Motor neuron (in vitro differentiated cells): ENCODE data around the gene UNC13A. TPM values are rescaled to one million over a fixed set of nuclear protein-coding genes. Genes with fewer than 3 reads are reported as not detected.
"Not testable (repeated sequence)": the region's sequence is repeated elsewhere in the genome, so short reads cannot be mapped to it uniquely, and the experiment has no call there.

Experiments
- ATAC-seq, 8 experiments: fragments of 200-7000 bp; cut with Tn5 transposase; replicated peaks in 6 of 8; 2 replicates each; pipeline ENCODE4 v1.8.0; 2021; ENCODE audit warnings: mild to moderate bottlenecking in 8 of 8, moderate library complexity in 8 of 8
- H3K27ac ChIP-seq, 2 donors: fragments of 250-450 bp; sonication (Bioruptor Pico); 2 replicates each; pipeline ENCODE4 v1.9.0; 2021; ENCODE audit warnings: antibody characterized with exemption in 2 of 2, mild to moderate bottlenecking in 2 of 2, moderate library complexity in 1 of 2
- H3K4me1 ChIP-seq, 2 donors: fragments of 250-450 bp; sonication (Bioruptor Pico); replicated peaks in 1 of 2; 2 replicates each; pipeline ENCODE4 v1.6.1; 2021; ENCODE audit warnings: antibody characterized with exemption in 2 of 2, mild to moderate bottlenecking in 2 of 2, moderate library complexity in 1 of 2
- H3K4me3 ChIP-seq, 5 donors: fragments of 250-450 bp; sonication (Bioruptor Pico); 2 replicates each; pipeline ENCODE4 v1.9.0; 2021; ENCODE audit warnings: antibody characterized with exemption in 5 of 5, mild to moderate bottlenecking in 5 of 5, moderate library complexity in 4 of 5
- WGBS, 10 experiments: fragments of 450-650 bp; shearing (Covaris generic); methylation state at CpG; one replicate each; pipeline ENCODE4 v1.0.0; 2022; 5-methylcytosine and 5-hydroxymethylcytosine counted together
- in situ Hi-C, 9 experiments: fragments of 400-800 bp; cut with MboI; loops; one replicate each; pipeline ENCODE4 v1.15.0; 2021; ENCODE audit warnings: low sequenced_read_pairs in 9 of 9, low pct_unique_long_range_greater_than_20kb in 2 of 9; ENCODE audit not compliant: unreplicated experiment in 9 of 9
- total RNA-seq, 8 experiments: library from RNA; unstranded; fragments of 300-600 nt; gene quantifications; 2 replicates each; pipeline versions ENCODE4 v1.2.3 to v1.2.4, GENCODE V29; 2022

UNC13A gene
- total RNA-seq, 8 experiments from 2014 or later = 1.4 to 27.6 (median 18.3) TPM

GRCh38 chr19:17576758-17577456 lies 111.2 kb downstream of the UNC13A start:
- WGBS, 10 experiments = no CpG with 5 or more reads among the region's 34 CpGs
- no peak overlapping the region for H3K27ac ChIP-seq
- ATAC-seq = peak; percentile 23 to 87 (median 78)
- H3K4me3 ChIP-seq = no peak overlapping the region
- in situ Hi-C loops = no loop called here
- H3K4me1 ChIP-seq = peaks cover 0 to 5% of the 10 kb centered on the region in 2 donors

GRCh38 chr19:17575871-17576757 lies 112.0 kb downstream of the UNC13A start:
- Histone ChIP-seq H3K27ac (no peak overlapping the region), H3K4me3 (no peak overlapping the region)

GRCh38 chr19:17572638-17573037 lies 115.5 kb downstream of the UNC13A start:
- 82 to 100% (median 100%) methylated on average over 1 to 3 of the region's 7 CpGs; no CpG with 5 or more reads in 7 of the 10 experiments for WGBS, 10 experiments
- ATAC-seq = no peak
- H3K4me1 ChIP-seq = peaks cover 0 to 5% of the 10 kb centered on the region in 2 donors
- H3K27ac ChIP-seq = no peak overlapping the region
- no peak overlapping the region for H3K4me3 ChIP-seq
- in situ Hi-C loops = no loop called here

More at GRCh38 chr19:17575871-17576757, 112.0 kb downstream of the UNC13A start:
- 65 to 100% (median 83%) methylated on average over 1 to 2 of the region's 11 CpGs; no CpG with 5 or more reads in 5 of the 10 experiments for WGBS, 10 experiments
- peaks cover 0 to 5% of the 10 kb centered on the region in 2 donors for H3K4me1 ChIP-seq
- peak in 3 of 8 experiments; percentile 2 to 9 (median 8) for ATAC-seq
- in situ Hi-C loops = no loop called here

- Histone ChIP-seq H3K4me1 (no peaks in the 10 kb centered on the region), H3K27ac (no peak overlapping the region), H3K4me3 (no peak overlapping the region)
- 20 to 100% (median 80%) methylated on average over 1 to 5 of the region's 6 CpGs; no CpG with 5 or more reads in 1 of the 10 experiments for WGBS, 10 experiments
- in situ Hi-C loops = no loop called here
- peak in 2 of 8 experiments; percentile 51 to 72 for ATAC-seq
Measured at GRCh38 chr19:17570791-17571190, 117.4 kb downstream of the UNC13A start.

- in situ Hi-C loops, H3K27ac ChIP-seq, ATAC-seq, H3K4me3 ChIP-seq, H3K4me1 ChIP-seq: not testable (repeated sequence)
- 83 to 100% (median 96%) methylated on average over 1 to 4 of the region's 5 CpGs; no CpG with 5 or more reads in 3 of the 10 experiments for WGBS, 10 experiments
Measured at GRCh38 chr19:17570291-17570690, 117.9 kb downstream of the UNC13A start.

GRCh38 chr19:17567940-17568339 lies 120.2 kb downstream of the UNC13A start:
- ATAC-seq = no peak
- H3K4me3 ChIP-seq = no peak overlapping the region
- WGBS, 10 experiments = 50% methylated on average over 1 of the region's 1 CpG; no CpG with 5 or more reads in 9 of the 10 experiments
- no peak overlapping the region for H3K27ac ChIP-seq
- in situ Hi-C loops = no loop called here
- no peaks in the 10 kb centered on the region for H3K4me1 ChIP-seq

GRCh38 chr19:17565611-17566010 lies 122.5 kb downstream of the UNC13A start:
- peak in 6 of 8 experiments; percentile 13 to 98 (median 83) for ATAC-seq
- no peak overlapping the region for H3K4me3 ChIP-seq
- in situ Hi-C loops = no loop called here
- 33 to 100% (median 78%) methylated on average over 1 to 3 of the region's 3 CpGs; no CpG with 5 or more reads in 2 of the 10 experiments for WGBS, 10 experiments
- H3K27ac ChIP-seq = no peak overlapping the region
- no peaks in the 10 kb centered on the region for H3K4me1 ChIP-seq

GRCh38 chr19:17564781-17565180 lies 123.4 kb downstream of the UNC13A start:
- no peak overlapping the region for H3K27ac ChIP-seq
- no peaks in the 10 kb centered on the region for H3K4me1 ChIP-seq
- no peak for ATAC-seq
- 0 to 100% (median 66%) methylated on average over 1 to 6 of the region's 6 CpGs; no CpG with 5 or more reads in 2 of the 10 experiments for WGBS, 10 experiments
- H3K4me3 ChIP-seq = no peak overlapping the region
- in situ Hi-C loops = no loop called here

GRCh38 chr19:17562561-17562960 lies 125.6 kb downstream of the UNC13A start:
- no peak overlapping the region for H3K4me3 ChIP-seq
- no peak overlapping the region for H3K27ac ChIP-seq
- no peak for ATAC-seq
- no peaks in the 10 kb centered on the region for H3K4me1 ChIP-seq
- 78 to 100% (median 81%) methylated on average over 1 to 11 of the region's 11 CpGs; no CpG with 5 or more reads in 2 of the 10 experiments for WGBS, 10 experiments
- in situ Hi-C loops = no loop called here

GRCh38 chr19:17562097-17562496 lies 126.1 kb downstream of the UNC13A start:
- 40 to 100% (median 89%) methylated on average over 1 to 3 of the region's 4 CpGs; no CpG with 5 or more reads in 5 of the 10 experiments for WGBS, 10 experiments
- no peak for ATAC-seq
- H3K4me1 ChIP-seq = no peaks in the 10 kb centered on the region
- in situ Hi-C loops = no loop called here
- H3K27ac ChIP-seq = no peak overlapping the region
- no peak overlapping the region for H3K4me3 ChIP-seq

GRCh38 chr19:17560205-17560595 lies 128.0 kb downstream of the UNC13A start:
- Histone ChIP-seq H3K27ac (no peak overlapping the region), H3K4me1 (peaks cover 0 to 3% of the 10 kb centered on the region in 2 donors), H3K4me3 (no peak overlapping the region)
- WGBS, 10 experiments = 44 to 100% (median 98%) methylated on average over 1 to 13 of the region's 14 CpGs; no CpG with 5 or more reads in 2 of the 10 experiments
- peak in 1 of 8 experiments; percentile 10 for ATAC-seq
- in situ Hi-C loops = no loop called here

- 67 to 100% (median 89%) methylated on average over 1 to 6 of the region's 9 CpGs; no CpG with 5 or more reads in 3 of the 10 experiments for WGBS, 10 experiments
- no peak overlapping the region for H3K27ac ChIP-seq
- H3K4me1 ChIP-seq = peaks cover 0 to 3% of the 10 kb centered on the region in 2 donors
- H3K4me3 ChIP-seq = no peak overlapping the region
- in situ Hi-C loops = no loop called here
- ATAC-seq = no peak
Measured at GRCh38 chr19:17557466-17557865, 130.7 kb downstream of the UNC13A start.

GRCh38 chr19:17556995-17557394 lies 131.2 kb downstream of the UNC13A start:
- no peak for ATAC-seq
- Histone ChIP-seq H3K4me3 (peak overlapping the region in 2 of 5 donors; percentile 79 to 99), H3K27ac (no peak overlapping the region), H3K4me1 (peaks cover 0 to 3% of the 10 kb centered on the region in 2 donors)
- in situ Hi-C loops = no loop called here
- WGBS, 10 experiments = 60 to 100% (median 84%) methylated on average over 1 to 7 of the region's 7 CpGs; no CpG with 5 or more reads in 1 of the 10 experiments
